Stomach (tissue), 9 donors: Measurements from ENCODE around the gene SLC4A3. TPM values are rescaled to one million over a fixed set of nuclear protein-coding genes. Genes with fewer than 3 reads are reported as not detected.

Source experiments
- DNase-seq, 2 donors: peaks; one replicate each; pipeline versions ENCODE4 v3.0.0 to v3.0.0-alpha.2; 2013 to 2019
- H3K27ac ChIP-seq, 5 donors: fragments of 200-600 bp in 4 of 5; sonication (generic) in 4 of 5; one replicate each; pipeline ENCODE4 v1.5.1; 2013 to 2019; ENCODE audit warnings: mild to moderate bottlenecking in 1 of 5, moderate library complexity in 1 of 5
- H3K27me3 ChIP-seq, 3 donors: fragments of 200-600 bp; sonication (generic); one replicate each; pipeline ENCODE4 v1.5.1; 2017 to 2019; ENCODE audit warnings: mixed run types in 1 of 3
- H3K36me3 ChIP-seq, 4 donors: fragments of 200-600 bp; sonication (generic); 1 replicate in 3 of 4; 2 replicates in 1 of 4; pipeline ENCODE4 v1.5.1; 2016 to 2019
- H3K4me1 ChIP-seq, 4 donors: fragments of 200-600 bp; sonication (generic); one replicate each; pipeline ENCODE4 v1.5.1; 2016 to 2019
- H3K4me3 ChIP-seq, 4 donors: fragments of 200-600 bp; sonication (generic) in 3 of 4; one replicate each; pipeline ENCODE4 v1.5.1; 2016 to 2019; ENCODE audit warnings: mild to moderate bottlenecking in 1 of 4
- H3K9me3 ChIP-seq, 4 donors: fragments of 200-600 bp; sonication (generic); one replicate each; pipeline ENCODE4 v1.5.1; 2016 to 2019
- CTCF ChIP-seq, 7 experiments: fragments of 450-650 bp in 4 of 7; fragments of 200-600 bp in 3 of 7; sonication (generic) in 3 of 7; IDR thresholded peaks; one replicate each; pipeline ENCODE4 v1.5.1; 2016 to 2019; ENCODE audit warnings: antibody characterized with exemption in 7 of 7, control low read depth in 2 of 7, mild to moderate bottlenecking in 1 of 7
- EP300 ChIP-seq: sonication (generic); formaldehyde crosslinking; IDR thresholded peaks from one replicate; pipeline ENCODE4 v1.6.1; 2017; ENCODE audit warnings: antibody characterized with exemption
- POLR2A ChIP-seq, 4 donors: fragments of 450-650 bp; IDR thresholded peaks; one replicate each; pipeline ENCODE4 v1.6.1; 2016; ENCODE audit warnings: antibody characterized with exemption in 4 of 4, control low read depth in 2 of 4, mild to moderate bottlenecking in 1 of 4, moderate library complexity in 1 of 4
- POLR2AphosphoS5 ChIP-seq, 3 donors: sonication (generic); formaldehyde crosslinking; IDR thresholded peaks; one replicate each; pipeline ENCODE4 v1.6.1; 2016; ENCODE audit warnings: antibody characterized with exemption in 3 of 3
- WGBS, 5 donors: extraction: QIAGEN DNeasy Blood & Tissue Kit in 3 of 5; methylation state at CpG; one replicate each; pipeline versions ENCODE4 v1.1.5 to v1.1.7; 2013 to 2018; 5-methylcytosine and 5-hydroxymethylcytosine counted together
- intact Hi-C: fragments of 100-400 bp; cut with DNase I; formaldehyde crosslinking; loops from one replicate; pipeline ENCODE4 v1.15.1; 2023; ENCODE audit warnings: low total_unique reads
- polyA plus RNA-seq, 3 donors: library from polyadenylated mRNA; stranded (reverse); fragments of 200-250 nt; gene quantifications; one replicate each; pipeline ENCODE4 v1.2.3, GENCODE V29; 2013
- total RNA-seq, 5 donors: library from RNA; depleted of rRNA; stranded (reverse); fragments of >200 nt; gene quantifications; one replicate each; pipeline versions ENCODE4 v1.1.0 to v1.2.3, GENCODE V29; 2014 to 2016
- donor health status: healthy with polysubstance abuse.
- donor health status: Bipolar disorder and iron deficiency.
- donor health status: healthy.

The SLC4A3 gene
- total and polyA plus RNA-seq, 8 donors, result 0.58 to 22.8 (median 1.6) TPM; not detected in 1

GRCh38 chr2:219619235-219619634 lies 8.2 kb upstream of the SLC4A3 start:
- intact Hi-C loops, result no loop called here
- Histone ChIP-seq H3K27me3 (no peaks in the 10 kb centered on the region), H3K36me3 (peaks cover 12 to 27% (median 26%) of the 10 kb centered on the region in 4 donors), H3K4me1 (no peaks in the 10 kb centered on the region), H3K9me3 (no peaks in the 10 kb centered on the region), H3K4me3 (no peak overlapping the region), H3K27ac (no peak overlapping the region)
- no peak for DNase-seq
- TF ChIP-seq POLR2A (IDR thresholded peaks at IDR 0.05), result no peak
- TF ChIP-seq CTCF (IDR thresholded peaks at IDR 0.05), result no peak
- TF ChIP-seq EP300, result no peak
- no peak for TF ChIP-seq POLR2AphosphoS5 (IDR thresholded peaks at IDR 0.05)
- 57 to 72% (median 60%) methylated on average over 4 of the region's 4 CpGs for WGBS, 5 donors

GRCh38 chr2:219620546-219620945 lies 6.9 kb upstream of the SLC4A3 start:
- no peaks in the 10 kb centered on the region for H3K9me3 ChIP-seq
- TF ChIP-seq POLR2AphosphoS5 (IDR thresholded peaks at IDR 0.05) (no peak), EP300 (no peak), POLR2A (IDR thresholded peaks at IDR 0.05) (no peak), CTCF (IDR thresholded peaks at IDR 0.05) (no peak)
- no peak overlapping the region for H3K4me3 ChIP-seq
- no peaks in the 10 kb centered on the region for H3K27me3 ChIP-seq
- H3K4me1 ChIP-seq, result no peaks in the 10 kb centered on the region
- 81 to 89% (median 83%) methylated on average over 6 of the region's 6 CpGs for WGBS, 5 donors
- no peak for DNase-seq
- intact Hi-C loops, result no loop called here
- no peak overlapping the region for H3K27ac ChIP-seq
- peaks cover 3 to 14% (median 13%) of the 10 kb centered on the region in 4 donors for H3K36me3 ChIP-seq

GRCh38 chr2:219621935-219622334 lies 5.5 kb upstream of the SLC4A3 start:
- intact Hi-C loops, result no loop called here
- H3K4me3 ChIP-seq, result no peak overlapping the region

GRCh38 chr2:219622472-219622871 lies 5.0 kb upstream of the SLC4A3 start:
- no peak for TF ChIP-seq EP300
- TF ChIP-seq CTCF (IDR thresholded peaks at IDR 0.05), result no peak
- no peak for TF ChIP-seq POLR2AphosphoS5 (IDR thresholded peaks at IDR 0.05)
- no peak for TF ChIP-seq POLR2A (IDR thresholded peaks at IDR 0.05)
- no peak for DNase-seq
- Histone ChIP-seq H3K27ac (no peak overlapping the region), H3K9me3 (no peaks in the 10 kb centered on the region), H3K4me3 (no peak overlapping the region), H3K4me1 (peaks cover 0 to 5% (median 0%) of the 10 kb centered on the region in 4 donors), H3K27me3 (peaks cover 0 to 14% (median 7%) of the 10 kb centered on the region in 3 donors), H3K36me3 (no peaks in the 10 kb centered on the region)
- WGBS, 5 donors, result 88 to 97% (median 94%) methylated on average over 2 of the region's 2 CpGs
- intact Hi-C loops, result no loop called here

More at GRCh38 chr2:219621935-219622334, 5.5 kb upstream of the SLC4A3 start:
- TF ChIP-seq EP300, result no peak
- TF ChIP-seq POLR2A (IDR thresholded peaks at IDR 0.05), result no peak
- TF ChIP-seq CTCF (IDR thresholded peaks at IDR 0.05), result no peak
- no peak for TF ChIP-seq POLR2AphosphoS5 (IDR thresholded peaks at IDR 0.05)
- H3K27ac ChIP-seq, result no peak overlapping the region
- no peaks in the 10 kb centered on the region for H3K9me3 ChIP-seq
- no peaks in the 10 kb centered on the region for H3K36me3 ChIP-seq
- peaks cover 0 to 2% (median 0%) of the 10 kb centered on the region in 4 donors for H3K4me1 ChIP-seq
- 74 to 83% (median 79%) methylated on average over 4 of the region's 4 CpGs for WGBS, 5 donors
- DNase-seq, result no peak
- H3K27me3 ChIP-seq, result peaks cover 0 to 10% (median 5%) of the 10 kb centered on the region in 3 donors
